HUES48 (cell line): ENCODE data around the gene ARX.

Experiments
- H3K27ac ChIP-seq: one replicate; pipeline ENCODE4 v1.7.0; 2013; ENCODE audit warnings: low read depth, low read length, inconsistent platforms
- H3K27me3 ChIP-seq: 2 replicates; pipeline ENCODE4 v1.6.1; 2013; ENCODE audit warnings: mild to moderate bottlenecking, low read length; ENCODE audit not compliant: control insufficient read depth, insufficient read depth
- H3K36me3 ChIP-seq: 2 replicates; pipeline ENCODE4 v1.6.1; 2013; ENCODE audit warnings: low read length; ENCODE audit not compliant: control insufficient read depth, insufficient read depth
- H3K4me1 ChIP-seq: 2 replicates; pipeline ENCODE4 v1.6.1; 2013; ENCODE audit warnings: mild to moderate bottlenecking, low read length; ENCODE audit not compliant: control insufficient read depth, insufficient read depth
- H3K4me3 ChIP-seq: 2 replicates; pipeline ENCODE4 v1.5.1; 2013; ENCODE audit warnings: mild to moderate bottlenecking, low read depth, low read length
- H3K9ac ChIP-seq: 2 replicates; pipeline ENCODE4 v1.6.1; 2013; ENCODE audit warnings: mild to moderate bottlenecking, low read depth, low read length, moderate library complexity
- H3K9me3 ChIP-seq: 2 replicates; pipeline ENCODE4 v1.6.1; 2013; ENCODE audit warnings: low read length; ENCODE audit not compliant: control insufficient read depth, insufficient read depth

ARX gene

DNA sequence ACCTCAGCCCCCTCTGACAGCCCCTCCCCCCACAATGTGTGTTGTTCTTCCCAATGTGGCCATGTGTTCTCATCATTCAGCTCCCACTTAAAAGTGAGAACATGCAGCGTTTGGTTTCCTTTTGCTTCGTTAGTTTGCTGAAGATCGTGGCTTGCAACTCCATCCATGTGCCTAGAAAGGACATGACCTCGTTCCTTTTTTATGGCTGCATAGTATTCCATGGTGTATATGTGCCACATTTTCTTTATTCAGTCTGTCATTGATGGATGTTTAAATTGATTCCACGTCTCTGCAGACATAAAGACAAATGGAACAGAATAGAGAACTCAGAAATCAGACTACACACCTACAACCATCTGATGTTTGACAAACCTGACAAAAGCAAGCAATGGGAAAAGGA, 46.0 kb downstream of the ARX start:
- no peak overlapping the region for H3K4me3 ChIP-seq
- no peaks in the 10 kb centered on the region for H3K27me3 ChIP-seq
- no peak overlapping the region for H3K27ac ChIP-seq
- no peaks in the 10 kb centered on the region for H3K9me3 ChIP-seq
- no peaks in the 10 kb centered on the region for H3K4me1 ChIP-seq
- H3K36me3 ChIP-seq, result no peaks in the 10 kb centered on the region
- H3K9ac ChIP-seq, result no peak overlapping the region

DNA sequence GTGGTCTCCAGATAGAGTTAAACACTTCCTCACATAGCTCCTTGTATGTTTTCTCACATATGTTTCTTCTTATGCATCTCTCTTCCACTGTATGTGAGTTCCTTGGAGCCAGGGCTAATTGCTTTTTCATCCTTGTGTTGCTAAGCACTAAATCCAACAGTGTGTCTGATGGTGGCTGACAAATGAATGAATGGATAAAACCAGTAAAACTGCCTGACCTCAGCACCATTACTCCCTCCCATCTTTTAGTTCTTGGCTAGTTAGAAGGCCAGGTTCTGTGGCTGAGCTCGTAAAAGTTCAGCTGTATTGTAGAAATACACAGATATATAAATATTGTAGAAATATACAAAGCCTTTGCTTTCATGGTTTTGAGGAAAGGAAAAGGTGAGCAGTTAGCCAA, 50.4 kb downstream of the ARX start:
- H3K4me1 ChIP-seq, result peaks cover 13% of the 10 kb centered on the region; the same call in 1 of the 2 replicates
- no peak overlapping the region for H3K4me3 ChIP-seq
- H3K36me3 ChIP-seq, result no peaks in the 10 kb centered on the region
- H3K9ac ChIP-seq, result no peak overlapping the region
- H3K27me3 ChIP-seq, result no peaks in the 10 kb centered on the region
- H3K27ac ChIP-seq, result no peak overlapping the region
- H3K9me3 ChIP-seq, result no peaks in the 10 kb centered on the region

DNA sequence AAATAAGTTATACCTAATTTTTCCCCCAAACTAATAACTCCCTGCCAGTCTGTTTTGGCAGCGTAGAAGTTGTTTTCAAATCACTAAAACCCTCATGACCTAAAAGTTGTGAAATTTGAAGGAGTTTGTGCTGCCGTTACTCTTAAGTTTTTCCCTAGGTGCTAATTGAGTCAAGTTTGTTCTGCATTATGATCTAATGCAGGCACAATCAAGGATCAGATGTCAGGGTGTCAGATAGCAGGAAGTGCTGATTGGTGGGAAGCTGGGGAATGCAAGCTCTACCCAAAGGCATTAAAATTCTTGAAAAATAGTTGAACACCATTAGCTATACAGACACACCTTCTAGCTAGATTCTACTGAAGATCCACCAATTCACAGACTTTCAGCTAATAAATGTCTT, 51.9 kb downstream of the ARX start:
- Histone ChIP-seq H3K4me3 (no peak overlapping the region), H3K27me3 (no peaks in the 10 kb centered on the region), H3K9ac (no peak overlapping the region), H3K9me3 (no peaks in the 10 kb centered on the region), H3K36me3 (no peaks in the 10 kb centered on the region), H3K4me1 (peaks cover 13% of the 10 kb centered on the region; the same call in 1 of the 2 replicates), H3K27ac (no peak overlapping the region)

DNA sequence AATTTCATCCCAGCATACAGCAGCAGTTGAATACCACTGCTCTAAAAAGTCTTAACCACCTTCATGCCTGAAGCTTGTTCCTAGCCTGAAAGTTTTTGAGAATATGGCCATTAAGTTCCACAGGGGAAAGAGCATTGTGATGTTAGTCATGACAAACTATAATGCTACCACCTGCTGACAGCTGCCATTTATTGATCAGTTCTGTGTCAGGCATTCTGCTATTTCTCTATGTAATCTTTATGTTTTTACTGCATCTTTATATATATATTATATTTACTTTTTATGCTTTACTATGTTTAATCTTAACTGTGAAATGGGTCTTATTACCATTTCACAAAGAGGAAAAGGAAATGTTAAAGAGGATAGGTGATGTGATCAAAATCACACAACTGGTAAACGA, 54.0 kb downstream of the ARX start:
- H3K27me3 ChIP-seq, result no peaks in the 10 kb centered on the region
- no peak overlapping the region for H3K27ac ChIP-seq
- no peak overlapping the region for H3K9ac ChIP-seq

DNA sequence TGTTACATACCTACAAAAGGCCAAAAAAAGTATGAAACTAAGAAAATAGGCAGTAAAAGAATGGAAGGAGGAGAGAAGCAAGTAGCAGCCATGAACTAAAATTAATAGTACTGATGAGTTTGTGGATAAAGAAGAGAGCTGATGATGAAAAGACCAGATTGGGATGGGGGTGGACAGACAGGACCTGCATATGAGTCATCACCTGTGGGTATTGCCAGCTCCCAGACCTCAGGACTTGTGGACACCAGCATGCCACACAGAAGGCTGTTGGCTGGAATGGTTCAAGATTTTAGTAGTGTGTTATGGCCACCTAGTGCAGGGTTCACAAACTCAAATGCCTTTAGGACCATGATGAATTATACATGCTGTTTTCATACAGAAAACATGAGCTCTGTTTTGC, 58.9 kb downstream of the ARX start:
- no peak overlapping the region for H3K4me3 ChIP-seq
- no peaks in the 10 kb centered on the region for H3K27me3 ChIP-seq
- H3K27ac ChIP-seq, result no peak overlapping the region
- H3K9ac ChIP-seq, result no peak overlapping the region
- H3K4me1 ChIP-seq, result peaks cover 19% of the 10 kb centered on the region; the same call in 1 of the 2 replicates
- no peaks in the 10 kb centered on the region for H3K36me3 ChIP-seq
- H3K9me3 ChIP-seq, result no peaks in the 10 kb centered on the region

More for the DNA sequence above, 54.0 kb downstream of the ARX start:
- no peaks in the 10 kb centered on the region for H3K36me3 ChIP-seq
- peaks cover 21% of the 10 kb centered on the region; the same call in 1 of the 2 replicates for H3K4me1 ChIP-seq
- no peaks in the 10 kb centered on the region for H3K9me3 ChIP-seq
- no peak overlapping the region for H3K4me3 ChIP-seq

DNA sequence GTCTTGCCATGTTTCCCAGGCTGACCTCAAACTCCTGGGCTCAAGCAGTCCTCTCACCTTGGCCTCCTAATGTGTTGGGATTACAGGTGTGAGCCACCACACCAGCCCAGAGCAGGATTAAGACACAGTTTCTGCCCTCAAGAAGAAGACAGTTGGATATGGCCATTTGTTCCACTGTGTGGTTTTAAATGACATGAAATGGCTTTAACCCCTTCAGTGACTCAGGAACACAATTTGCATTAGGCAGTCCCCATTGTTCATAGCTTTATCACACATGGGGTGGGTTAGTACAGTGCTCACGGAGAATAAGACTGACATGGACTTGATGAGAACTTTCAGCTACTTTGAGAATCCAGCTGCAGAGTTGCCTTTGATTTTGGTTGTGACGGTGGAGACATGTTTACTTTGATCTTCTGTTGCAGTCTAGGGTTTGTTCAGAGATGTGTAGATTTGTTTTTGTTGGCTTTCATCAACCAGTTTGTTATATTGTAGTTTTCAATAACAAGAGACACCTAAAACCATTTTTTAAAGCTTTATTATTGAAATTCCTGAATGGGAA, 60.3 kb downstream of the ARX start:
- H3K27me3 ChIP-seq, result no peaks in the 10 kb centered on the region
- H3K36me3 ChIP-seq, result no peaks in the 10 kb centered on the region
- H3K4me1 ChIP-seq, result peaks cover 25% of the 10 kb centered on the region
- H3K4me3 ChIP-seq, result no peak overlapping the region
- no peak overlapping the region for H3K27ac ChIP-seq
- no peaks in the 10 kb centered on the region for H3K9me3 ChIP-seq
- no peak overlapping the region for H3K9ac ChIP-seq

DNA sequence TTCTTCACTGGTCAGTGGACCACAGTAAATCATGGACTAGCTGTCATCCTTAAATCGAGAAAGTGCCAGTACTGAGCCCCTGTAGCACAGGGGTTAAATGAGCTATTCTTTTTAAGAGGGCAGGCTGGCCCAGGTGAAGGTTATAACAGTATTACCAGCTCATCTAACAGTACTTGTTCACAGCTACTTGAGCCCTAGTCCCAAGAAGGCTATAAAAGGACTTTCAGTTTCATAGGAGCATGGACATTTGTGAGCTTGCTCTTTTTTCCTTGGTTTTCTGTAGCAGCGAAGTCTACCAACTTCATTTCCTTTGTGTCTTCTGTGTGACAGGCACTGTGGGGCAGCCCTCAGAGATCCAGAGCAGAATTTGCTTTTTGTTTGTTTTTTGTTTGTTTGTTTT, 61.0 kb downstream of the ARX start:
- Histone ChIP-seq H3K27ac (no peak overlapping the region), H3K4me1 (peaks cover 31% of the 10 kb centered on the region), H3K9ac (no peak overlapping the region), H3K9me3 (no peaks in the 10 kb centered on the region), H3K27me3 (no peaks in the 10 kb centered on the region), H3K36me3 (peaks cover 2% of the 10 kb centered on the region; the same call in 1 of the 2 replicates), H3K4me3 (no peak overlapping the region)
